ENCODE data around the gene DGKB.

DGKB gene

GRCh38 chr7:14825912-14826311 lies 76.6 kb downstream of the DGKB start:
- no peak for DNase-seq (ENCODE audit: extremely low read depth in 1 of 2, low read depth in 1 of 2)

GRCh38 chr7:14822481-14822854 lies 80.1 kb downstream of the DGKB start:
- no peak for DNase-seq (ENCODE audit: extremely low read depth in 1 of 2, low read depth in 1 of 2)

- no peak for DNase-seq (ENCODE audit: extremely low read depth in 1 of 2, low read depth in 1 of 2)
These were observed 80.6 kb downstream of the DGKB start for GRCh38 chr7:14821757-14822480.

GRCh38 chr7:14818871-14819270 lies 83.7 kb downstream of the DGKB start:
- no peak for DNase-seq (ENCODE audit: extremely low read depth in 1 of 2, low read depth in 1 of 2)

- DNase-seq (ENCODE audit: extremely low read depth in 1 of 2, low read depth in 1 of 2) = no peak
These were observed 84.5 kb downstream of the DGKB start for GRCh38 chr7:14817829-14818614.

- DNase-seq (ENCODE audit: extremely low read depth in 1 of 2, low read depth in 1 of 2) = no peak
These were observed 95.0 kb downstream of the DGKB start for GRCh38 chr7:14807507-14807906.

GRCh38 chr7:14806891-14807290 lies 95.7 kb downstream of the DGKB start:
- DNase-seq (ENCODE audit: extremely low read depth in 1 of 2, low read depth in 1 of 2) = no peak

GRCh38 chr7:14805105-14805719 lies 97.3 kb downstream of the DGKB start:
- no peak for DNase-seq (ENCODE audit: extremely low read depth in 1 of 2, low read depth in 1 of 2)

GRCh38 chr7:14800664-14801063 lies 101.9 kb downstream of the DGKB start:
- no peak for DNase-seq (ENCODE audit: extremely low read depth in 1 of 2, low read depth in 1 of 2)

- no peak for DNase-seq (ENCODE audit: extremely low read depth in 1 of 2, low read depth in 1 of 2)
These were observed 109.4 kb downstream of the DGKB start for GRCh38 chr7:14793151-14793550.

GRCh38 chr7:14787551-14787950 lies 115.0 kb downstream of the DGKB start:
- no peak for DNase-seq (ENCODE audit: extremely low read depth in 1 of 2, low read depth in 1 of 2)

- DNase-seq (ENCODE audit: extremely low read depth in 1 of 2, low read depth in 1 of 2) = no peak
These were observed 116.1 kb downstream of the DGKB start for GRCh38 chr7:14786314-14786895.

GRCh38 chr7:14777806-14778205 lies 124.7 kb downstream of the DGKB start:
- no peak for DNase-seq (ENCODE audit: extremely low read depth in 1 of 2, low read depth in 1 of 2)

GRCh38 chr7:14776266-14776665 lies 126.3 kb downstream of the DGKB start:
- DNase-seq (ENCODE audit: extremely low read depth in 1 of 2, low read depth in 1 of 2) = no peak

GRCh38 chr7:14773729-14774271 lies 128.8 kb downstream of the DGKB start:
- DNase-seq (ENCODE audit: extremely low read depth in 1 of 2, low read depth in 1 of 2) = no peak

GRCh38 chr7:14770614-14771013 lies 131.9 kb downstream of the DGKB start:
- no peak for DNase-seq (ENCODE audit: extremely low read depth in 1 of 2, low read depth in 1 of 2)

GRCh38 chr7:14769261-14769660 lies 133.3 kb downstream of the DGKB start:
- DNase-seq (ENCODE audit: extremely low read depth in 1 of 2, low read depth in 1 of 2) = no peak

- no peak for DNase-seq (ENCODE audit: extremely low read depth in 1 of 2, low read depth in 1 of 2)
These were observed 134.7 kb downstream of the DGKB start for GRCh38 chr7:14767716-14768425.

- DNase-seq (ENCODE audit: extremely low read depth in 1 of 2, low read depth in 1 of 2) = no peak
These were observed 135.8 kb downstream of the DGKB start for GRCh38 chr7:14766747-14767146.

- DNase-seq (ENCODE audit: extremely low read depth in 1 of 2, low read depth in 1 of 2) = no peak
These were observed 136.8 kb downstream of the DGKB start for GRCh38 chr7:14765731-14766130.

GRCh38 chr7:14762561-14762960 lies 140.0 kb downstream of the DGKB start:
- DNase-seq (ENCODE audit: extremely low read depth in 1 of 2, low read depth in 1 of 2) = no peak

Measured in stimulated activated CD8-positive, alpha-beta memory T cell treated with anti-CD3 and anti-CD28 coated beads, Interleukin-7, amount 100 ng/mL, for 48 hours (primary cell).